GM06990 (cell line): Measurements from ENCODE around the gene FAM78A.

Experiments
- DNase-seq: peaks from one replicate; pipeline ENCODE4 v3.0.0-alpha.2; 2011; ENCODE audit not compliant: insufficient read length; ENCODE audit errors: extremely low read depth
- H3K27me3 ChIP-seq: replicated peaks from 2 replicates; pipeline ENCODE4 v1.6.0; 2011; ENCODE audit warnings: low read length; ENCODE audit not compliant: control insufficient read depth, insufficient read depth
- H3K36me3 ChIP-seq: 2 replicates; pipeline ENCODE4 v1.5.1; 2011; ENCODE audit warnings: low read length; ENCODE audit not compliant: control insufficient read depth, insufficient read depth
- H3K4me3 ChIP-seq: replicated peaks from 2 replicates; pipeline ENCODE4 v1.5.1; 2011; ENCODE audit warnings: low read depth, mild to moderate bottlenecking, control low read depth, low read length
- TF ChIP-seq, protein P1 (sequence below): IDR thresholded peaks from 2 replicates; pipeline ENCODE4 v1.5.1; 2011; ENCODE audit warnings: low read length, control low read depth, mild to moderate bottlenecking, inconsistent platforms; ENCODE audit not compliant: insufficient read depth, poor library complexity, severe bottlenecking

Gene FAM78A

DNA sequence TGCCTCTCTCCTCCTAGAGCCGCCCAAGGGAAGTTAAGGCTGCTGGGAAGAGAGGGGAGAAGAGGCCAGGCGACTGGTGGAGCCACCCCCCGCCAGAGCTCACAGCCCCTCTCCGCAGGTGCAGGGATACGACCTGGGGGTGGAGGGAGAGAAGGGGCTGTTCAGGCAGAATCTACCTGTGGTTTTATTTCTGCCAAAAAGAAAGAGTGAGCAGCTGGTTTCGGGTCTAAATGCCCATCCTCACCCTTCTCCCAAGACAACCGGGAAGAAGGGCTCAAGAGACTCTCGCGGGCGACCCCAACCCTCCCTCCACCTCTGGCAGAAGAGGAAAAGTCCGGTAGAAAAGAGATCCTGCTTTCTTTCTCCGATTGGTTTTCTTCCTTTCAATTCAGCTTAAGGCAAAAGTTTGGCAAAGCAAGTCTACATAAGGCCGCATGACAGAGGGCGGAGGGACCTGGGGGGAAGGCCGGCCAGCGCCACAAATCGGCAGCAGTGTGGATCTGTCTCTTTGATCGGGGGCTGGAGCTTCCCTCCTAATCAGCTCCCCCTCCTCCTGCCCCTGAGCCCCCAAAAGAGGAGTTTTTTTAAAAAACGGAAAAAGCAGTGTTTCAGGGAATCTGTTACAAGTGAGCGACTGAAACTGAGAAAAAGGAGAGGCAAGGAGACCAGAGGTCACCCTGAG lies 16.3 kb downstream of the FAM78A start:
- no peak for DNase-seq
- H3K36me3 ChIP-seq = peaks cover 17% of the 10 kb centered on the region
- no peaks in the 10 kb centered on the region for H3K27me3 ChIP-seq
- TF ChIP-seq, protein P1, sequence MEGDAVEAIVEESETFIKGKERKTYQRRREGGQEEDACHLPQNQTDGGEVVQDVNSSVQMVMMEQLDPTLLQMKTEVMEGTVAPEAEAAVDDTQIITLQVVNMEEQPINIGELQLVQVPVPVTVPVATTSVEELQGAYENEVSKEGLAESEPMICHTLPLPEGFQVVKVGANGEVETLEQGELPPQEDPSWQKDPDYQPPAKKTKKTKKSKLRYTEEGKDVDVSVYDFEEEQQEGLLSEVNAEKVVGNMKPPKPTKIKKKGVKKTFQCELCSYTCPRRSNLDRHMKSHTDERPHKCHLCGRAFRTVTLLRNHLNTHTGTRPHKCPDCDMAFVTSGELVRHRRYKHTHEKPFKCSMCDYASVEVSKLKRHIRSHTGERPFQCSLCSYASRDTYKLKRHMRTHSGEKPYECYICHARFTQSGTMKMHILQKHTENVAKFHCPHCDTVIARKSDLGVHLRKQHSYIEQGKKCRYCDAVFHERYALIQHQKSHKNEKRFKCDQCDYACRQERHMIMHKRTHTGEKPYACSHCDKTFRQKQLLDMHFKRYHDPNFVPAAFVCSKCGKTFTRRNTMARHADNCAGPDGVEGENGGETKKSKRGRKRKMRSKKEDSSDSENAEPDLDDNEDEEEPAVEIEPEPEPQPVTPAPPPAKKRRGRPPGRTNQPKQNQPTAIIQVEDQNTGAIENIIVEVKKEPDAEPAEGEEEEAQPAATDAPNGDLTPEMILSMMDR = no peak
- no peak overlapping the region for H3K4me3 ChIP-seq

GRCh38 chr9:131259432-131259898 lies 16.8 kb downstream of the FAM78A start:
- TF ChIP-seq, protein P1 = no peak
- no peak for DNase-seq
- H3K36me3 ChIP-seq = peaks cover 17% of the 10 kb centered on the region
- no peaks in the 10 kb centered on the region for H3K27me3 ChIP-seq
- H3K4me3 ChIP-seq = no peak overlapping the region

- Histone ChIP-seq H3K4me3 (no peak overlapping the region), H3K27me3 (no peaks in the 10 kb centered on the region), H3K36me3 (peaks cover 14% of the 10 kb centered on the region)
- no peak for DNase-seq
- TF ChIP-seq, protein P1 = no peak
These were observed 17.4 kb downstream of the FAM78A start for GRCh38 chr9:131258698-131259431.

GRCh38 chr9:131258186-131258585 lies 18.1 kb downstream of the FAM78A start:
- H3K36me3 ChIP-seq = peaks cover 14% of the 10 kb centered on the region
- no peak for DNase-seq
- TF ChIP-seq, protein P1 = no peak
- no peak overlapping the region for H3K4me3 ChIP-seq
- H3K27me3 ChIP-seq = no peaks in the 10 kb centered on the region

DNA sequence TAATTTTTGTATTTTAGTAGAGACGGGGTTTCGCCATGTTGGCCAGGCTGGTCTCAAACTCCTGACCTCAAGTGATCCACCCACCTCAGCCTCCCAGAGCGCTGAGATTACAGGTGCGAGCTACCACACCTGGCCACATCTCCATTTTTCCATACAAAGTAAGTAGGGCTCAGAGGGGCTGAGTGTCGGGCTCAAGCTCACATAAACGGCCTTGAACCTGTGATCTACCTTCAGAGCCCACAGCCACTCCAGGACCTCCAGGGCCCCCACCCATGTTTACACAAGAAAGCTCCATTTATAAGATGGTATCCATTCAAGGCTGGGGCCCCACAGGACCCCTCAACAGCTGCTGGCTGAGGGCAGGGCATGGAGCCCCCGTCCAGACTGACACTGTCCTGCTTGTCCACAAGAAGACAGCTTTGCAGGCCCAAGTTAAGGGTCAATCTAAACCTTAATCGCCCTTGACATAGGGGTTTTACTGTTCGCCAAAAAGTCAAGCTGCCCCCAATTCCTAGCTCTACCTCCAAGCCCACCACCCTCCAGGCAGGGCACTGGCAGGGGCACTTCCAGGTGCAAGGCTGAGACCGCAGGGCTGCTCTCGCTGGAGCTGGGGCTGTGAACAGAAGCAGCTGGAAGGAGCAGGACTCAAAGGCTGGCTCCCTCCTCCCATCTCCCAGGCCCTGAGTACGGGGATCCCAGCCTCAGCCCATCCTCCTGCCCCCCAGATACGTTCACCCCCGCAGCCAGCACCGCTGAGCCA lies 18.9 kb downstream of the FAM78A start:
- TF ChIP-seq, protein P1 = no peak
- Histone ChIP-seq H3K36me3 (peaks cover 14% of the 10 kb centered on the region), H3K4me3 (no peak overlapping the region), H3K27me3 (no peaks in the 10 kb centered on the region)
- no peak for DNase-seq
